SH-SY5Y (cell line): ENCODE measurements around the gene ATP8A2.

Experiments used
- GATA2 ChIP-seq: IDR thresholded peaks from 2 replicates; pipeline ENCODE4 v1.6.1; 2011; ENCODE audit warnings: mild to moderate bottlenecking, low read depth, low read length
- GATA3 ChIP-seq: IDR thresholded peaks from 2 replicates; pipeline ENCODE4 v1.6.1; 2011; ENCODE audit warnings: low read depth, mild to moderate bottlenecking, low read length, moderate library complexity

- TF ChIP-seq GATA2 (no peak), GATA3 (no peak)
Measured at GRCh38 chr13:26048741-26049140, 677.0 kb downstream of the ATP8A2 start.
